ENCODE data around the gene ELAPOR2.

DNA sequence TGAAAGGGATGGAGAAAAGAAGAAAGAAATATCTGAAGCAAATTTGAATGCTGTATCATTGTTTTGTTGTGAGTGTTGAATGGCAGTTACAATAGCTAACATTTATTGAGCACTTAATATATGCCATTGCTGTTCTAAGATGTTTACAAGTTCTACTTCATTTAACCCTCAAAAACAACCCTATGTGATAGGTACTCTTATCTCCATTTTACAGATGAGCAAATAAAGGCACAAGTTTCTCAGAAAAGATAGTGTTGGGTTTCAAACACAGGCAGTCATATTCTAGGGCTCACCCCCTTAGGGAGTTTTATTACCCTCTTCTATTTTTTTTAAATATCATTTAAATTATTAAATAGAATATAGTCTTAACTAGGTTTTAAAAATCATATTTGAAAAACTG lies 8.3 kb upstream of the ELAPOR2 start:
- TF ChIP-seq POLR2AphosphoS5 (IDR thresholded peaks at IDR 0.05; ENCODE audit: low read depth) (no peak), GABPA (IDR thresholded peaks at IDR 0.05; ENCODE audit: low read depth) (no peak), SPI1 (IDR thresholded peaks at IDR 0.05; ENCODE audit: borderline replicate concordance, low read depth) (no peak)
- TF ChIP-seq, protein P1, sequence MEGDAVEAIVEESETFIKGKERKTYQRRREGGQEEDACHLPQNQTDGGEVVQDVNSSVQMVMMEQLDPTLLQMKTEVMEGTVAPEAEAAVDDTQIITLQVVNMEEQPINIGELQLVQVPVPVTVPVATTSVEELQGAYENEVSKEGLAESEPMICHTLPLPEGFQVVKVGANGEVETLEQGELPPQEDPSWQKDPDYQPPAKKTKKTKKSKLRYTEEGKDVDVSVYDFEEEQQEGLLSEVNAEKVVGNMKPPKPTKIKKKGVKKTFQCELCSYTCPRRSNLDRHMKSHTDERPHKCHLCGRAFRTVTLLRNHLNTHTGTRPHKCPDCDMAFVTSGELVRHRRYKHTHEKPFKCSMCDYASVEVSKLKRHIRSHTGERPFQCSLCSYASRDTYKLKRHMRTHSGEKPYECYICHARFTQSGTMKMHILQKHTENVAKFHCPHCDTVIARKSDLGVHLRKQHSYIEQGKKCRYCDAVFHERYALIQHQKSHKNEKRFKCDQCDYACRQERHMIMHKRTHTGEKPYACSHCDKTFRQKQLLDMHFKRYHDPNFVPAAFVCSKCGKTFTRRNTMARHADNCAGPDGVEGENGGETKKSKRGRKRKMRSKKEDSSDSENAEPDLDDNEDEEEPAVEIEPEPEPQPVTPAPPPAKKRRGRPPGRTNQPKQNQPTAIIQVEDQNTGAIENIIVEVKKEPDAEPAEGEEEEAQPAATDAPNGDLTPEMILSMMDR (IDR thresholded peaks at IDR 0.05; ENCODE audit: insufficient read depth, low read length): no peak
- TF ChIP-seq, protein P2, sequence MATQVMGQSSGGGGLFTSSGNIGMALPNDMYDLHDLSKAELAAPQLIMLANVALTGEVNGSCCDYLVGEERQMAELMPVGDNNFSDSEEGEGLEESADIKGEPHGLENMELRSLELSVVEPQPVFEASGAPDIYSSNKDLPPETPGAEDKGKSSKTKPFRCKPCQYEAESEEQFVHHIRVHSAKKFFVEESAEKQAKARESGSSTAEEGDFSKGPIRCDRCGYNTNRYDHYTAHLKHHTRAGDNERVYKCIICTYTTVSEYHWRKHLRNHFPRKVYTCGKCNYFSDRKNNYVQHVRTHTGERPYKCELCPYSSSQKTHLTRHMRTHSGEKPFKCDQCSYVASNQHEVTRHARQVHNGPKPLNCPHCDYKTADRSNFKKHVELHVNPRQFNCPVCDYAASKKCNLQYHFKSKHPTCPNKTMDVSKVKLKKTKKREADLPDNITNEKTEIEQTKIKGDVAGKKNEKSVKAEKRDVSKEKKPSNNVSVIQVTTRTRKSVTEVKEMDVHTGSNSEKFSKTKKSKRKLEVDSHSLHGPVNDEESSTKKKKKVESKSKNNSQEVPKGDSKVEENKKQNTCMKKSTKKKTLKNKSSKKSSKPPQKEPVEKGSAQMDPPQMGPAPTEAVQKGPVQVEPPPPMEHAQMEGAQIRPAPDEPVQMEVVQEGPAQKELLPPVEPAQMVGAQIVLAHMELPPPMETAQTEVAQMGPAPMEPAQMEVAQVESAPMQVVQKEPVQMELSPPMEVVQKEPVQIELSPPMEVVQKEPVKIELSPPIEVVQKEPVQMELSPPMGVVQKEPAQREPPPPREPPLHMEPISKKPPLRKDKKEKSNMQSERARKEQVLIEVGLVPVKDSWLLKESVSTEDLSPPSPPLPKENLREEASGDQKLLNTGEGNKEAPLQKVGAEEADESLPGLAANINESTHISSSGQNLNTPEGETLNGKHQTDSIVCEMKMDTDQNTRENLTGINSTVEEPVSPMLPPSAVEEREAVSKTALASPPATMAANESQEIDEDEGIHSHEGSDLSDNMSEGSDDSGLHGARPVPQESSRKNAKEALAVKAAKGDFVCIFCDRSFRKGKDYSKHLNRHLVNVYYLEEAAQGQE (IDR thresholded peaks at IDR 0.05; ENCODE audit: insufficient replicate concordance, low read depth): no peak
